Activated CD4-positive, alpha-beta T cell treated with anti-CD3 and anti-CD28 coated beads, Interleukin-2, amount 50 U/mL, for 48 hours (primary cell): Measurements from ENCODE around the gene MYO9B.

Experiments used
- DNase-seq, 2 experiments: peaks; one replicate each; pipeline ENCODE4 v3.0.0-alpha.2; 2020

The MYO9B gene

DNA sequence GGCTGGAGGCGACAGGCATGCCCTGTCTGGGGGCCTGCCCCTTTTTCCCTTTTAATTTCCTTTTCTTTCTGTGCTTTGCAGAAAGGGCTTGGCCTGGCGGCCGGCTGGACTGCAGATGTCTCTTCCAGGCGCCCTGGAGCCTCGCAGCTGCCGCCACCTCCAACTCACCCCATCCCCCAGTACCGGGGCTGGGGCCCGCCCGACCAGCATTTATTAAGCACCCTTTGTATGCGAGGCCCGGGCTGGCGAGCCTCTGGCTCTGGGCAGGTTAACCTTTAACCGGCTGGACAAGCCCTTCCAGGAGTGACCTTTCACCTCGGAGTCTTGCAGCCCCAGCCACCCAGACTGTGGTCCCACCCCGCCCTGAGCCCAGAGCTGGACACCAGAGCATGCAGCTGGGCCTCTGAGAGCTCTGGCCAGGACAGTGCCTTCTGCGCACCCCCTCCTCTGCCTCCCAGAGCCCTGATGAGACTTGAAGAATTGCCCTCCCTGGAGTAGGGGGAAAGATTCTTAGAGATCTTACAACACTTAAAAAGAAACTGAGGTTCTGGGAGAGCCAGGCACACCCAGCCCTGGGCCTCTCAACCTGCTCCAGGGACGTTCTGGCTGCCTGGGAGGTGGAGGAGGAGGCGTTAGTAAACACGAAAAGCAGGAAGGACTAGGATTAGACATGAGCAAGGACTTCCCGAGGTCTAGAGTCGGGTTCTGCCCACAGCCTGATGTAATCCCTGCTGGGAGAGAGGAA lies 171.3 kb downstream of the MYO9B start:
- no peak for DNase-seq

DNA sequence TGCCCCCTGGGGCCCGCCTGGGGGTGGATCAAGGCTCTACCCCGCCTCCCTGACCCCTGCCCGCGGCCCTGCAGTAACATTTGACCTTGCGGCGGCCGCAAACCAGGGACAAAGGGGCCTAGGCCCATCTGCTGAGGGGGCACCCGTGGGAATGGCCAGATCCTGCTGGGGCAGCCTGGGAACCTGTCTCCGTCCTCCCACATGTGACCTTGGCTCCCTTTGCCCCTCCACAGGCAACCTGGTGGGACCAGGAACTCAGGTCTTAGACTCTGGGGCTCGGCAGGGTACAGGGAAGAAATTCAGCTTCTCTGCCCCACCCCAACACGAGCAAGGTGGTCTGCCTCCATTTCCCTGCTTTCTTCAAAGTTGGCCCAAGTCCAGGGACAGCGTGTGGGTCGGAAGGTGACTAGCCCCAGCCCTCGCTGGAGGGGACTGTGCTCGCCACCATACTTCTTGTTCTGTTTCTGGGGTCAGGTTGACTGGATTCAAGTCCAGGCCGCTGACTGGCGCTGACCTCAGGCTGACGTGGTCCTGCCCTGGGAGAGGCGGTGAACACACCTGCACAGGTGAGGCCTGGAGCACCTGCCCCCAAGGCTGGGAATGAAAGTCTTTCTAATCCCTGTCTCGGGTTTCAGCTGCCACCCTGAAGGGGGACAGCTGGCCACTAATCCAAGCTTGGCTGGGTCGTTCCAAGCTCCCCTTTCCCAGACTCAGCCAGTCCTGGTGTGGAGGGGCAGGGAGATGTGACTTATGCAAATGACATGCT lies 172.6 kb downstream of the MYO9B start:
- DNase-seq, result no peak

DNA sequence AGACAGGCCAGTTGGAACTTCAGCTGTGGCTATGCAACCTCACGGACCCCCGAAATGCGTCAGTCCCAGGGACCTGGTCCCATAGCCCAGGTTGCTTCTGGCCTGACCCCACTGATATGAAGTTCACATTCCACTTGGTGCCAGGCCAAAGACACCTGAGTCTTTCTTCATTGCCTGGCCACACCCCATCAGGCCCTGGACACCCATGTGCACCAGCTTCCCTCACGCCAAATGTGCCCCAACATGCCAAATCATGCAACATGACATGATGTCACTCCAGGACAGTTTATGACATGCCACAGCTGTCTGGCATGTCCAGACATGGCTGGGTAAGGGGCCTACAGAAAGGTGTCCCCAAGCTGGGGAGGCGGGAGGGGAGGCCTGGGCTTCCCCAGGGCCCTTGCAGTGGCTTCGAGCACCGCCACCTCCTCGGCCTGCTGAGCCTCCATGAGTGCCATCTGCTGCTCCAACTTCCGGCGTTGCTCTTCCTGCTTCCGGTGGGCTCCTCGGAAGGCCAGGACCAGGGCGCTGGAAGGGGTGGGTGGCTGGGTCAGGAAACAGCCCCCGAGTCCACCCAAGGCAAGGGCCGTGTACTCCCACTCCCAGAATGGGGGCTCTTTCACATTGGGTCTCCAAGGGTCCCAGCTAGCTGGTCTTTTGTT lies 174.4 kb downstream of the MYO9B start:
- no peak for DNase-seq

DNA sequence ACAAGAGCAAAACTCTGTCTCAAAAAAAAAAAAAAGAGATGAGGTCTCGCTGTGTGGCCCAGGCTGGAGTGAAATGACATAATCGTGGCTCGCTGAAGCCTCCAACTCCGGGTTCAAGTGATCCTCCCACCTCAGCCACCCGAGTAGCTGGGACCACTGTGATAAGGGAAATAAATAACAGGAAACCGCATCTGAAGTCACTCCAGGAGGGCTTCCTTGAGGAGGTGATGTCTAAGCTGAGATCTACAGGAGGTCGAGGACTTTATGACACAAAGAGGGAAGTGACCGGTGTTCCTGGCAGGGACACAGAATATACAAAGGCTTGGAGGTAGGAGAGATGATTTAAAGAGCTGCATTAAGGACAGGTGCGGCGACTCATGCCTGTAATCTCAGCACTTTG lies 179.1 kb downstream of the MYO9B start:
- DNase-seq, result no peak

DNA sequence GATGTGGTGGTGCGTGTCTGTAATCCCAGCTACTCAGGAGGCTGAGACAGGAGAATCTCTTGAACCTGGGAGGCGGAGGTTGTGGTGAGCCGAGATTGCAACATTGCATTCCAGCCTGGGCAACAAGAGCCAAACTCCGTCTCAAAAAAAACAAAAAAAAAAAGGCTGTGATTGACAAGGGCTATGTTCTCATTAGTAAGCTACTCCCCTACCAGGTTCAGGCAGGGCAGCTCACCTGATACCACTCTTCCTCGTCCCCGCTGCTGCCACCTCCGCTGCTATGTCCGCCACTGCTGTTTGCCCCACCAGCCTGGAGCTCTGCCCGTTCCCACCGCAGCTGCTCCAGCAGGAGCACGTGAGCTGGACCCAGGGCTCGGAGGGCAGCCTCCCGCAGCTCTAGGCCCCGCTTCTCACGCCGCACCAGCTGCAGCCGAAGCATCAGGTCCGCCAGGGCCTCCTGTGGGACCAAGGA lies 179.6 kb downstream of the MYO9B start:
- no peak for DNase-seq

DNA sequence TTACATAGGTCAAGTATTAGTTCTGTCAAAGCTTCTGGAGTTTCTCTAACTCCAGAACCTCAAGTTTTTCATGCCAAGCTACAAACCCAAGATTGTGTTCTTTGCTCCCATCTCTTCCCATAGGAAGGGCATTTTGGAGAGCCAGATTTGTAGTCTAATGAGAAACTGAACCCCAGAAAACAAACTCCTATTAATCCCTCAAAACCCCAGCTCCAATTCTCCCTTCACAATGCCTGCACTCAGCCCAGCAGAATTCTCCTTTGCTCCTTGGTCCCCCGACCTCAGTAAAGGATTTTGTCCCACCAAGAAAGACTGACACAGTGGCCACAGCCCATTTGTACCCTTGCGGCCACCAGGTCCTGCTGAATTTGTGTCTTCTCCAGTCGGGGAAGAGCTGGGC lies 180.6 kb downstream of the MYO9B start:
- DNase-seq, result no peak

DNA sequence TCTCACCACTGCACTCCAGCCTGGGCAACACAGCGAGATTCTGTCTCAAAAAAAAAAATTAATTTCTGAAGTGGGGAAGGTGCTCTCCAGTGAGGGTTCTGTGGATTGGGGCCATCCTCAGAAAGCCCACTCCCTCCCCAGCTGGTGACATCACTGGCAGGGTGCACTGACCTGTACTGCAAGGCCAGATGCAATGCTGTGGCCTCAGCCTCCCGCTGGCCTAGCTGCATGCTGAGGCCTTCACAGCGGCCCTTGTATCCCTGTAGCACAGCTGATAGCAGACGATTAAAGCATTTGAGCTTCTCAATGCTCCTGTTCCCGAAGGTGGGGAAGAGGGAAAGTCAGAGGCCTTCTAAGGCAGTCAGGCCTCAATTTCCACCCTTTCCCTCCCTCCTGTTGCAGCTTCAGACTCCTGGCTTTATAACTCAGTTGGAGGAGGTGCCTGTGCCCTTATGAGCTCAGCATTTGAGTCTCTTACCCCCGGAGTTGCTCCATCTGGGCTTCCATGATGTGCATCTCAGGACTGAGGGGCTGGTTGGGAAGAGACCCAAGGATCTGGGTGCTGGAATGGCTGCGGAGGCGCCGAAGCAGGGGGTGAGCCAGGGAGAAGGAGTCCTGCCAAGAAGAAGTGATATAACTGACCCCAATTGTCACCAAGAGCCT lies 183.7 kb downstream of the MYO9B start:
- no peak for DNase-seq

DNA sequence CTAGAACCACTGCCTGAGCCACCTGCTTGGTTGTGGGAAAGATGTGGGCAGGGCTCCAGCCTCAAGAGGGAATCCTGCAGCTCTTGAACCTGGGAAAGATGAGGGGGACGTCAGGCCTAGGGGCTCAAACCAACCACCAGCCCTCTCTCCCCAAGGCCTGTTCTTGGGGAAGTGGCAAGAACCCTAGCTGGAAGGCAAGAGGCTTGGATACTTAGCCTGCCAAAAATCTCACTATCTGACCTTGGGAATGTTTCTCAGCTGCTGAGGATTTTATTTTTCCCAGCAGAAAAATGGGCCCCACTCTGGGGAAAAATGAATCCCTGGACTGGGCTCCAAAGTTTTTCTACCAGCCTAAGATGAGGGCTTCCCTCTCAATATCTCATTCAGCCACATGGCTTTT lies 184.4 kb downstream of the MYO9B start:
- no peak for DNase-seq

DNA sequence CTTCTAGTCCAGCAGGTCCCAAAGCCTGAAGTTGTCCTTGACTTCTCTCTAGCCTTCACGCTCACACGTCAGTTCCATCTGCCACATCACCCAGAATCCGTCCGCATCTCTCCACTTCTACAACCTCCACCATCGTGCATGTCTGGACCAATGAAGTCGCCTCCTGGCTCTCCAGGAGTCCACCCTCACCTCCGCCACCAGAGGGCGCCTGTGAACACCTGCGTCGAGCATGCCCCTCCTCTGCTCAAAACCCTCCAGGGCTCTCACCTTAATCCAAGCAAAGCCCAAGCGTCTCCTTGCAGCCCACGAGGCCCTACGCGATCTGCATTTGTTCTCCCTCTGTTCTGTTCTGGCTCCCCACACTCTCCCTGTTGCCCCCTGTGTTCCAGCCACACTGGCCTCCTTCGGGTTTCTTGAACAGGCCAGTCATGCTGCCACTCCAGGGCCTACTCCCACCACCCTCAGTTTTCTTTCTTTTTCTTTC lies 185.3 kb downstream of the MYO9B start:
- DNase-seq, result peak; percentile 93 to 94

DNA sequence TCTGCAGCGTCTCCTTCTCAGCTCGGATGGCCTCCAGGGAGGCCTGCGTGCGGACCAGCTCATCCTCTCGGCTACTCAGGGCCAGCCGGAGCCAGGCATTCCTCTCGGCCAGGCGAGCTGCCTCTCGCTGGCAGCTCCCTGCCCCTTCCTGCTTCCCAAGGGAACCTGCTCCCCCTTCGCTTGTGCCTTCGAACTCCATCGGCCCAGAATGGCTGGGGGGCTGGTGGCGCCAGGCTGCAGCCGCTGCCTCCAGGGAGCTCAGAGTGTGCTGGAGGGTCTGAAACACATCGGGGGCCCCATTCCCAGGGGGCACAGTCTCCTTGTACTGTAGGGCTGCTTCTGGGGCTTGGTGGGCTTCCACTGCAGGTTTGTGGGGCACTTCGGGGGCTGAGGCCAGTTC lies 187.0 kb downstream of the MYO9B start:
- no peak for DNase-seq
